Astrocyte (in vitro differentiated cells and primary cell): ENCODE results near the gene CHSY1. TPM values are rescaled to one million over a fixed set of nuclear protein-coding genes. Genes with fewer than 3 reads are reported as not detected.
A peak's percentile ranks its signal among the peaks of the same experiment; 100 is the strongest.

Source experiments
- DNase-seq: peaks from one replicate; pipeline ENCODE4 v3.0.0-alpha.2; 2010; ENCODE audit warnings: low read depth
- FAIRE-seq: peaks from 2 replicates; lab custom pipeline; 2011; peaks lifted over from hg19 to GRCh38; lab: Jason Lieb, UNC
- H2AFZ ChIP-seq: 2 replicates; pipeline ENCODE4 v1.6.0; 2012; ENCODE audit warnings: low read depth, low read length, inconsistent platforms
- H3K27ac ChIP-seq: 2 replicates; pipeline ENCODE4 v1.5.1; 2011; ENCODE audit warnings: low read depth, low read length, inconsistent platforms
- H3K27me3 ChIP-seq: 2 replicates; pipeline ENCODE4 v1.6.0; 2011; ENCODE audit warnings: low read length, inconsistent platforms; ENCODE audit not compliant: insufficient read depth
- H3K36me3 ChIP-seq: 2 replicates; pipeline ENCODE4 v1.5.1; 2011; ENCODE audit warnings: low read length, inconsistent platforms; ENCODE audit not compliant: insufficient read depth
- H3K4me1 ChIP-seq: 2 replicates; pipeline ENCODE4 v1.5.1; 2011; ENCODE audit warnings: low read length, inconsistent platforms; ENCODE audit not compliant: insufficient read depth
- H3K4me2 ChIP-seq: 2 replicates; pipeline ENCODE4 v1.6.0; 2012; ENCODE audit warnings: low read length, inconsistent platforms
- H3K4me3 ChIP-seq: 2 replicates; pipeline ENCODE4 v1.5.1; 2011; ENCODE audit warnings: low read depth, mild to moderate bottlenecking, low read length, inconsistent platforms; ENCODE audit not compliant: insufficient read depth
- H3K79me2 ChIP-seq: 2 replicates; pipeline ENCODE4 v1.6.0; 2012; ENCODE audit warnings: mild to moderate bottlenecking, low read length, inconsistent platforms; ENCODE audit not compliant: insufficient read depth
- H3K9ac ChIP-seq: 2 replicates; pipeline ENCODE4 v1.6.0; 2012; ENCODE audit warnings: mild to moderate bottlenecking, low read length, inconsistent platforms
- H3K9me3 ChIP-seq: 2 replicates; pipeline ENCODE4 v1.5.1; 2012; ENCODE audit warnings: low read depth, mild to moderate bottlenecking, low read length, inconsistent platforms; ENCODE audit not compliant: insufficient read depth
- H4K20me1 ChIP-seq: 2 replicates; pipeline ENCODE4 v1.6.0; 2012; ENCODE audit warnings: low read length, inconsistent platforms; ENCODE audit not compliant: insufficient read depth
- H3K27ac Mint-ChIP-seq: one replicate; pipeline ENCODE4 v1.8.0; 2021; ENCODE audit warnings: mild to moderate bottlenecking, mixed read lengths; ENCODE audit not compliant: unreplicated experiment
- H3K27me3 Mint-ChIP-seq: one replicate; pipeline ENCODE4 v1.8.0; 2021; ENCODE audit warnings: low read depth, mixed read lengths; ENCODE audit not compliant: unreplicated experiment
- H3K36me3 Mint-ChIP-seq: one replicate; pipeline ENCODE4 v1.8.0; 2021; ENCODE audit warnings: low read depth, mixed read lengths; ENCODE audit not compliant: unreplicated experiment
- H3K4me1 Mint-ChIP-seq: one replicate; pipeline ENCODE4 v1.8.0; 2021; ENCODE audit warnings: low read depth, mixed read lengths; ENCODE audit not compliant: unreplicated experiment
- H3K4me3 Mint-ChIP-seq: one replicate; pipeline ENCODE4 v1.8.0; 2021; ENCODE audit warnings: mild to moderate bottlenecking, moderate library complexity, mixed read lengths; ENCODE audit not compliant: unreplicated experiment
- H3K9me3 Mint-ChIP-seq: one replicate; pipeline ENCODE4 v1.8.0; 2021; ENCODE audit warnings: mild to moderate bottlenecking, mixed read lengths; ENCODE audit not compliant: unreplicated experiment
- CTCF ChIP-seq: IDR thresholded peaks from 2 replicates; pipeline ENCODE4 v1.5.1; 2011; ENCODE audit warnings: low read depth, mild to moderate bottlenecking, inconsistent platforms, low read length, moderate library complexity; ENCODE audit not compliant: insufficient read depth
- EZH2 ChIP-seq: IDR thresholded peaks from 2 replicates; pipeline ENCODE4 v1.6.1; 2012; ENCODE audit warnings: mild to moderate bottlenecking, low read length, inconsistent platforms; ENCODE audit not compliant: insufficient read depth
- total RNA-seq: library from RNA; stranded (reverse); gene quantifications from 2 replicates; pipeline ENCODE4 v1.2.1, GENCODE V29; 2021

The CHSY1 gene
- total RNA-seq, 1 donor from 2014 or later: 42.2 TPM

- Mint-ChIP-seq H3K4me3 (no peak overlapping the region), H3K27me3 (peaks cover 17% of the 10 kb centered on the region), H3K9me3 (no peaks in the 10 kb centered on the region), H3K36me3 (no peaks in the 10 kb centered on the region), H3K27ac (no peak overlapping the region), H3K4me1 (peaks cover 10% of the 10 kb centered on the region)
- H3K79me2 ChIP-seq: peaks cover 4% of the 10 kb centered on the region
- peak; percentile 92 for DNase-seq
- no peak overlapping the region for H3K4me3 ChIP-seq
- H3K9me3 ChIP-seq: no peaks in the 10 kb centered on the region
- no peak for TF ChIP-seq EZH2
- no peak overlapping the region for H3K27ac ChIP-seq
- peaks cover 14% of the 10 kb centered on the region for H3K4me1 ChIP-seq
- no peaks in the 10 kb centered on the region for H3K27me3 ChIP-seq
- H4K20me1 ChIP-seq: peaks cover 2% of the 10 kb centered on the region
- H3K36me3 ChIP-seq: no peaks in the 10 kb centered on the region
- H2AFZ ChIP-seq: peak overlapping the region; percentile 5
- no peak for FAIRE-seq
- peak overlapping the region; percentile 16 for H3K4me2 ChIP-seq
- H3K9ac ChIP-seq: no peak overlapping the region
These were observed 3.9 kb upstream of the CHSY1 start for GRCh38 chr15:101255615-101256241.

GRCh38 chr15:101255051-101255395, 3.2 kb upstream of the CHSY1 start:
- H3K9me3 Mint-ChIP-seq: no peaks in the 10 kb centered on the region
- no peak for TF ChIP-seq EZH2
- no peak for TF ChIP-seq CTCF
- Histone ChIP-seq H3K27ac (no peak overlapping the region), H3K79me2 (peaks cover 11% of the 10 kb centered on the region), H2AFZ (no peak overlapping the region), H3K4me1 (peaks cover 15% of the 10 kb centered on the region), H3K9ac (no peak overlapping the region), H3K27me3 (no peaks in the 10 kb centered on the region), H3K4me2 (no peak overlapping the region), H3K9me3 (no peaks in the 10 kb centered on the region), H3K36me3 (no peaks in the 10 kb centered on the region), H4K20me1 (peaks cover 9% of the 10 kb centered on the region), H3K4me3 (no peak overlapping the region)
- H3K27me3 Mint-ChIP-seq: peaks cover 12% of the 10 kb centered on the region
- no peaks in the 10 kb centered on the region for H3K36me3 Mint-ChIP-seq
- no peak for FAIRE-seq
- peak overlapping the region; percentile 12 for H3K27ac Mint-ChIP-seq
- peaks cover 13% of the 10 kb centered on the region for H3K4me1 Mint-ChIP-seq
- H3K4me3 Mint-ChIP-seq: no peak overlapping the region
- peak; percentile 29 for DNase-seq

GRCh38 chr15:101254157-101255050, 2.6 kb upstream of the CHSY1 start:
- DNase-seq: no peak
- Histone ChIP-seq H3K36me3 (no peaks in the 10 kb centered on the region), H3K27me3 (no peaks in the 10 kb centered on the region), H2AFZ (no peak overlapping the region), H3K4me3 (no peak overlapping the region), H3K27ac (no peak overlapping the region), H3K9ac (no peak overlapping the region), H3K4me1 (peaks cover 19% of the 10 kb centered on the region), H3K9me3 (no peaks in the 10 kb centered on the region), H3K79me2 (peaks cover 17% of the 10 kb centered on the region), H3K4me2 (no peak overlapping the region), H4K20me1 (peaks cover 15% of the 10 kb centered on the region)
- Mint-ChIP-seq H3K4me1 (peaks cover 18% of the 10 kb centered on the region), H3K4me3 (no peak overlapping the region), H3K27ac (peak overlapping the region; percentile 12), H3K36me3 (no peaks in the 10 kb centered on the region), H3K27me3 (peaks cover 12% of the 10 kb centered on the region), H3K9me3 (no peaks in the 10 kb centered on the region)
- TF ChIP-seq CTCF (no peak), EZH2 (no peak)
- FAIRE-seq: no peak
